T-cell (primary cell): ENCODE data around the gene OR1D5. TPM values are rescaled to one million over a fixed set of nuclear protein-coding genes. Genes with fewer than 3 reads are reported as not detected.
A peak's percentile ranks its signal among the peaks of the same experiment; 100 is the strongest.
"Not testable (repeated sequence)": the region's sequence is repeated elsewhere in the genome, so short reads cannot be mapped to it uniquely, and the experiment has no call there.

ENCODE experiments used
- ATAC-seq, 4 experiments: fragments of 200-7000 bp in 3 of 4; fragments of 150-1000 bp in 1 of 4; cut with Tn5 transposase; replicated peaks in 1 of 4; 1 replicate in 3 of 4; 2 replicates in 1 of 4; pipeline ENCODE4 v1.10.0; 2021; ENCODE audit warnings: moderate library complexity in 3 of 4, mild to moderate bottlenecking in 2 of 4, moderate number of reproducible peaks in 1 of 4
- CTCF ChIA-PET, 2 donors: fragments of 300-600 bp; sonication (Branson Sonifier 250); formaldehyde crosslinking; loops; one replicate each; lab custom pipeline; 2022; ENCODE audit warnings: antibody characterized with exemption in 2 of 2; lab: Charles Lee
- POLR2A ChIA-PET, 2 donors: fragments of 300-600 bp; sonication (Branson Sonifier 250); formaldehyde crosslinking; loops; one replicate each; lab custom pipeline; 2022; ENCODE audit warnings: antibody characterized with exemption in 2 of 2; lab: Charles Lee
- DNase-seq, 35 experiments: peaks; one replicate each; pipeline versions ENCODE4 v3.0.0 to v3.0.0-alpha.2; 2013 to 2023
- H3K27ac ChIP-seq: one replicate; pipeline ENCODE4 v1.5.1; 2013; ENCODE audit warnings: low read length
- H3K27me3 ChIP-seq, 2 experiments: replicated peaks in 1 of 2; 1 replicate in 1 of 2; 2 replicates in 1 of 2; pipeline versions ENCODE4 v1.6.1 to v1.7.0; 2013; ENCODE audit warnings: low read length in 1 of 2, mixed read lengths in 1 of 2; ENCODE audit not compliant: control insufficient read depth in 2 of 2, insufficient read depth in 2 of 2; ENCODE audit errors: extremely low read depth in 1 of 2
- H3K36me3 ChIP-seq, 2 donors: 1 replicate in 1 of 2; 2 replicates in 1 of 2; pipeline versions ENCODE4 v1.6.1 to v1.7.0; 2013; ENCODE audit warnings: low read length in 1 of 2; ENCODE audit not compliant: control insufficient read depth in 2 of 2, insufficient read depth in 1 of 2; ENCODE audit errors: extremely low read depth in 1 of 2
- H3K4me1 ChIP-seq, 2 experiments: 1 replicate in 1 of 2; 2 replicates in 1 of 2; pipeline versions ENCODE4 v1.6.1 to v1.7.0; 2013; ENCODE audit warnings: low read length in 2 of 2, mixed read lengths in 1 of 2; ENCODE audit not compliant: insufficient read depth in 2 of 2, control insufficient read depth in 1 of 2; ENCODE audit errors: extremely low read depth in 1 of 2
- H3K4me3 ChIP-seq, 2 donors: 1 replicate in 1 of 2; 2 replicates in 1 of 2; pipeline versions ENCODE4 v1.5.1 to v1.7.0; 2013; ENCODE audit warnings: mild to moderate bottlenecking in 2 of 2, low read length in 1 of 2, moderate library complexity in 1 of 2; ENCODE audit not compliant: control insufficient read depth in 1 of 2; ENCODE audit errors: extremely low read depth in 1 of 2
- H3K9me3 ChIP-seq: 2 replicates; pipeline ENCODE4 v1.7.0; 2013
- H3K27ac Mint-ChIP-seq, 2 donors: one replicate each; pipeline ENCODE4 v1.8.0; 2020 to 2021; ENCODE audit warnings: mild to moderate bottlenecking in 2 of 2, mixed read lengths in 2 of 2
- H3K27me3 Mint-ChIP-seq, 2 donors: one replicate each; pipeline ENCODE4 v1.8.0; 2021 to 2022; ENCODE audit warnings: mixed read lengths in 2 of 2
- H3K36me3 Mint-ChIP-seq: one replicate; pipeline ENCODE4 v1.8.0; 2021; ENCODE audit warnings: mixed read lengths
- H3K4me1 Mint-ChIP-seq, 3 donors: one replicate each; pipeline ENCODE4 v1.8.0; 2020 to 2022; ENCODE audit warnings: mixed read lengths in 3 of 3, mild to moderate bottlenecking in 1 of 3
- H3K4me3 Mint-ChIP-seq, 3 donors: one replicate each; pipeline ENCODE4 v1.8.0; 2020 to 2022; ENCODE audit warnings: mild to moderate bottlenecking in 3 of 3, mixed read lengths in 3 of 3, moderate library complexity in 3 of 3
- H3K9me3 Mint-ChIP-seq, 3 donors: one replicate each; pipeline ENCODE4 v1.8.0; 2020 to 2022; ENCODE audit warnings: mixed read lengths in 3 of 3
- WGBS: methylation state at CpG from one replicate; pipeline ENCODE4 v1.1.5; 2013; ENCODE audit warnings: missing lambda C conversion rate; ENCODE audit not compliant: insufficient coverage; 5-methylcytosine and 5-hydroxymethylcytosine counted together
- total RNA-seq, 35 experiments: library from RNA in 6 of 35; stranded (reverse) in 6 of 35; fragments of 120-200 nt in 1 of 35; gene quantifications; one replicate each; pipeline versions ENCODE4 v1.2.1 to v1.2.4 and lab custom pipeline; 2013 to 2026

OR1D5 gene, protein sequence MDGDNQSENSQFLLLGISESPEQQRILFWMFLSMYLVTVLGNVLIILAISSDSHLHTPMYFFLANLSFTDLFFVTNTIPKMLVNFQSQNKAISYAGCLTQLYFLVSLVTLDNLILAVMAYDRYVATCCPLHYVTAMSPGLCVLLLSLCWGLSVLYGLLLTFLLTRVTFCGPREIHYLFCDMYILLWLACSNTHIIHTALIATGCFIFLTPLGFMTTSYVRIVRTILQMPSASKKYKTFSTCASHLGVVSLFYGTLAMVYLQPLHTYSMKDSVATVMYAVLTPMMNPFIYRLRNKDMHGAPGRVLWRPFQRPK
- total RNA-seq (not detected), total RNA-seq (lab: John Stamatoyannopoulos, UW) (0 reads per million in 29 experiments)
- total RNA-seq (2013) = not detected

DNA sequence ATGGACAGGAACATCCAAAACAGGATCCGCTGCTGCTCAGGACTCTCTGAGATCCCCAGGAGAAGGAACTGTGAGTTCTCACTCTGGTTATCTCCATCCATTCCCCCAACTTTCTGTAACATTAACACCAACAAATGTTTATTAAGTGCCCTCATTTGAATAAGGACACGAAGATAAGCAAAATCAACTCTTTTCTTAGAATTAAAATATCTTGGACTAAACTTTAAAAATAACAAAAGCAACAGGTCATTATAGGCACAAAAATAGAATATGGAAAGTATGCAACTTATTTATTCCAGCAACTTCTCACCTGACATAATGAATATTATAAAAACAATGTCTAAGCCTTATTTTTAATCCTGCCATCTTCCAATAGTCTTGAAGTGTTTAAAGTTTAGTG, at the start of gene OR1D5:
OR1D5 (minus strand) TSS at position 101 of the 400 bp plus-strand sequence; CDS start at position 101, 0 bp downstream.
- H3K36me3 Mint-ChIP-seq, H3K4me3 ChIP-seq, H3K27me3 ChIP-seq, H3K27ac Mint-ChIP-seq, H3K4me1 ChIP-seq, H3K4me1 Mint-ChIP-seq, H3K9me3 Mint-ChIP-seq, H3K9me3 ChIP-seq, DNase-seq, POLR2A ChIA-PET, CTCF ChIA-PET, H3K27me3 Mint-ChIP-seq, H3K4me3 Mint-ChIP-seq, ATAC-seq, H3K27ac ChIP-seq, H3K36me3 ChIP-seq: not testable (repeated sequence)
- WGBS = no CpG with 5 or more reads among the region's 2 CpGs

DNA sequence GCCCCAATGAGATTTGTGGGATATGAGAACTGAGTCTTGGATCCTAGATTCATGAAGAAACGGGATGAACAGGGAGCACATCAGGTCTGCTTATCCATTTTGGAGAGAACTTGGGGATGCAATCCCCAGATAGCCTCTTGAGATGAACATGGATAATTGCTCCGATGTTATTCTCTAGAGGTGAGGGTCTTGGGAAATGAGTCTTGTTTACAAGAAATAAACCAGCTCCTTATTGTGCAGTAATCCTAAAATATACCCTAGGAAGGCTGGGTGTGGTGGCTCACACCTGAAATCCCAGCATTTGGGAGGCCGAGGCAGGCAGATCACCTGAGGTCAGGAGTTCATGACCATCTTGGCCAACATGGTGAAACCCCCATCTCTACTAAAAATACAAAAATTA, 40.9 kb upstream of the OR1D5 start, which contains the start of gene OR1D2:
OR1D2 (minus strand) TSS at position 101 of the 400 bp plus-strand sequence. CDS start 11,426 bp downstream, outside the sequence.
- no peaks in the 10 kb centered on the region for H3K9me3 ChIP-seq
- ATAC-seq (no peak), DNase-seq (no peak)
- H3K27me3 ChIP-seq = no peaks in the 10 kb centered on the region
- Mint-ChIP-seq H3K4me1 (no peaks in the 10 kb centered on the region), H3K27ac (no peak within 1 kb of the TSS), H3K36me3 (no peaks in the 10 kb centered on the region), H3K9me3 (peaks cover 17 to 27% (median 19%) of the 10 kb centered on the region in 3 donors), H3K4me3 (no peak within 1 kb of the TSS), H3K27me3 (peaks cover 20 to 31% of the 10 kb centered on the region in 2 donors)
- no peaks in the 10 kb centered on the region for H3K4me1 ChIP-seq
- H3K27ac ChIP-seq = no peak within 1 kb of the TSS
- H3K4me3 ChIP-seq = no peak within 1 kb of the TSS
- H3K36me3 ChIP-seq = no peaks in the 10 kb centered on the region
- CTCF ChIA-PET = no interaction called here
- POLR2A ChIA-PET = no interaction called here
- 38% methylated on average over 1 of the region's 3 CpGs for WGBS

DNA sequence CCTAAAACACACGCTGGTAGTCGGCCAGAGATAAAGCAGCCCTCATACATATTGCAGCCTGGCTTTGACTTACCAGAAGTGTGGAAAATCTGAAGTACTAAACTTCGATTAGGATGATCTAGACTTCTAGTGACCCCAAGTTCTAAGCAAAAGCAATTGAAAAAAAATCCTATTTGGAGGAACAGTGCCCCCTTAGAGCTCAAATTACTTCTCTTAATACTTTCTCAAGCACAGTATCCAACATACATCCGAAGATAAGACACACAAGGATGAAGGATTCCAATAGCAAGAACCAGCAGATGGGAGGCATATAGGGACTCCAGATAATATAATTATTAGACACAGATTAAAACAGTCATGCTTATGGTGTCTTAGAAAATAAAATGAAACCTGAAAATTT, 10.4 kb upstream of the OR1D5 start:
- CTCF ChIA-PET, ATAC-seq, H3K4me3 Mint-ChIP-seq, H3K4me1 Mint-ChIP-seq, H3K27me3 ChIP-seq, H3K4me3 ChIP-seq, H3K27ac ChIP-seq, H3K9me3 ChIP-seq, H3K27ac Mint-ChIP-seq, POLR2A ChIA-PET, H3K36me3 ChIP-seq, H3K36me3 Mint-ChIP-seq, H3K4me1 ChIP-seq: not testable (repeated sequence)
- H3K9me3 Mint-ChIP-seq = peaks cover 0 to 16% (median 7%) of the 10 kb centered on the region in 3 donors
- DNase-seq = peak in 1 of 35 experiments; percentile 28
- WGBS = no CpG with 5 or more reads among the region's 4 CpGs
- H3K27me3 Mint-ChIP-seq = peaks cover 5 to 13% of the 10 kb centered on the region in 2 donors

DNA sequence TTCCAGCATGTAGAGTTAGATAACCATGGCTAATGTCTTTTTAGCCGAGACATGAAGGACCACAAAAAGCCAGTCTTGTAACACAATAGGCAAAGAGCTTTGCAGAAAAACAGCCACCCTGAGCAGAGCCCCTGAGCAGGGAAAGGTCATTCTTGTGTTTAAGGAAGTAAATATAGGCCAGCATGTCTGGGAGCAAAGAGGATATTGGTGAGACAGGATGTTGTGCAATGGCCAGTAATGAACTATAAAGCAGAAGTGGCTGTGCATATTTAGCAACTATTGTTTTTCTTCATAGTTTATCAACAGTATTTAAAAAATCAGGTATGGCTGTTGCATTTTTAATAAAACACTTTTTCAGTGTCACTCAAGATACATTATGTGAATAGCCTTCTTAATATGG, 1.8 kb upstream of the OR1D5 start:
- H3K9me3 Mint-ChIP-seq, ATAC-seq, H3K9me3 ChIP-seq, H3K4me3 Mint-ChIP-seq, H3K27ac ChIP-seq, H3K36me3 Mint-ChIP-seq, DNase-seq, H3K27me3 Mint-ChIP-seq, H3K4me1 Mint-ChIP-seq, H3K36me3 ChIP-seq, CTCF ChIA-PET, H3K4me3 ChIP-seq, H3K4me1 ChIP-seq, H3K27me3 ChIP-seq, H3K27ac Mint-ChIP-seq, POLR2A ChIA-PET: not testable (repeated sequence)
- no CpG with 5 or more reads among the region's 1 CpG for WGBS

DNA sequence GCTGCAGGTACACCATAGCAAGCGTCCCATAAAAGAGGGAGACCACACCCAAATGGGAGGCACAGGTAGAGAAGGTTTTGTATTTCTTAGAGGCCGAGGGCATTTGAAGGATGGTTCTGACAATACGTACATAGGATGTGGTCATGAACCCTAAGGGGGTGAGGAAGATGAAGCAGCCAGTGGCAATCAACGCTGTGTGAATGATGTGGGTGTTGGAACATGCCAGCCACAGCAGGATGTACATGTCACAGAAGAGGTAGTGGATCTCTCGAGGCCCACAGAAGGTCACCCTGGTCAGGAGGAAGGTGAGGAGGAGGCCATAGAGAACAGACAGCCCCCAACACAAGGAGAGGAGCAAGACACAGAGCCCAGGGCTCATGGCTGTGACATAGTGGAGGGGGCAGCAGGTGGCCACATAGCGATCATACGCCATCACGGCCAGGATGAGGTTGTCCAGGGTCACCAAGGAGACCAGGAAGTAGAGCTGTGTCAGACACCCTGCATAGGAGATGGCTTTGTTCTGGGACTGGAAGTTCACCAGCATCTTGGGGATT, 506 bp downstream of the OR1D5 start:
- H3K4me3 ChIP-seq, H3K36me3 Mint-ChIP-seq, H3K4me3 Mint-ChIP-seq, DNase-seq, H3K9me3 Mint-ChIP-seq, H3K27me3 Mint-ChIP-seq, H3K4me1 Mint-ChIP-seq, H3K4me1 ChIP-seq, H3K27ac ChIP-seq, H3K9me3 ChIP-seq, CTCF ChIA-PET, H3K27me3 ChIP-seq, POLR2A ChIA-PET, H3K27ac Mint-ChIP-seq, H3K36me3 ChIP-seq, ATAC-seq: not testable (repeated sequence)
- WGBS = 100% methylated on average over 1 of the region's 8 CpGs

DNA sequence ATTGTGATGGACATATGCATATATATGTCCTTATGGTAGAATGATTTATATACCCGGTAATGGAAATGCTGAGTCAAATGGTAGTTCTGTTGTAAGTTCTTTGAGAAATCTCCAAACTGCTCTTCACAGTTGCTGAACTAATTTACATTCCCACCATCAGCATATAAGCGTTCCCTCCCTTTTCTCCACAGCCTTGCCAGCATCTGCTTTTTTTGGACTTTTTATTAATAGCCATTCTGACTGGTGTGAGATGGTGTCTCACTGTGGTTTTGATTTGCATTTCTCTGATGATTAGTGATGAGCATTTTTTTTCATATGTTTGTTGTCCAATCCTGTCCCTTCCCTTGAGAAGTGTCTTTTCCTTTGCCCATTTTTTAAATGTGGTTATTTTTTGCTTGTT, 8.5 kb downstream of the OR1D5 start:
- CTCF ChIA-PET, H3K36me3 ChIP-seq, H3K36me3 Mint-ChIP-seq, ATAC-seq, H3K4me3 Mint-ChIP-seq, H3K9me3 Mint-ChIP-seq, H3K4me3 ChIP-seq, H3K27ac Mint-ChIP-seq, H3K4me1 Mint-ChIP-seq, H3K27me3 Mint-ChIP-seq, H3K4me1 ChIP-seq, H3K9me3 ChIP-seq, DNase-seq, POLR2A ChIA-PET, H3K27ac ChIP-seq, H3K27me3 ChIP-seq: not testable (repeated sequence)
- no CpG with 5 or more reads among the region's 2 CpGs for WGBS
